ENCODE results near the gene DIP2C. TPM values are rescaled to one million over a fixed set of nuclear protein-coding genes. Genes with fewer than 3 reads are reported as not detected.

Gene DIP2C
- polyA plus RNA-seq, 1 of the 3 experiments (the other 2 are of a cell fraction), result 8.7 TPM

- no peak for TF ChIP-seq MXI1 (IDR thresholded peaks at IDR 0.05; ENCODE audit: low read depth, low read length)
- no peak for TF ChIP-seq ZBTB33 (IDR thresholded peaks at IDR 0.05; ENCODE audit: borderline replicate concordance, low read depth)
- no peak for TF ChIP-seq FOXJ3 (CRISPR knock-in tag; IDR thresholded peaks at IDR 0.05)
- TF ChIP-seq, protein P1, sequence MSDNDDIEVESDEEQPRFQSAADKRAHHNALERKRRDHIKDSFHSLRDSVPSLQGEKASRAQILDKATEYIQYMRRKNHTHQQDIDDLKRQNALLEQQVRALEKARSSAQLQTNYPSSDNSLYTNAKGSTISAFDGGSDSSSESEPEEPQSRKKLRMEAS (IDR thresholded peaks at IDR 0.05; ENCODE audit: low read depth), result no peak
- TF ChIP-seq IRF3 (IDR thresholded peaks at IDR 0.05; ENCODE audit: low read depth, low read length), result no peak
- no peak for TF ChIP-seq TAF1 (IDR thresholded peaks at IDR 0.05; ENCODE audit: borderline replicate concordance, low read depth, low read length)
- TF ChIP-seq RCOR1 (IDR thresholded peaks at IDR 0.05; ENCODE audit: low read length), result no peak
- no peak for TF ChIP-seq RAD21 (IDR thresholded peaks at IDR 0.05; ENCODE audit: low read length)
- TF ChIP-seq GABPA (IDR thresholded peaks at IDR 0.05; ENCODE audit: low read depth), result no peak
- TF ChIP-seq EP300 (IDR thresholded peaks at IDR 0.05; ENCODE audit: borderline replicate concordance in 1 of 2, low read depth in 1 of 2, low read length in 1 of 2), result no peak
- TF ChIP-seq ELF1 (IDR thresholded peaks at IDR 0.05), result no peak
- TF ChIP-seq SIN3A (IDR thresholded peaks at IDR 0.05; ENCODE audit: borderline replicate concordance, low read depth, low read length), result no peak
- no peak for TF ChIP-seq RFX5 (IDR thresholded peaks at IDR 0.05; ENCODE audit: low read length)
- TF ChIP-seq USF2 (IDR thresholded peaks at IDR 0.05; ENCODE audit: borderline replicate concordance, low read depth, low read length), result no peak
- TF ChIP-seq NRF1 (IDR thresholded peaks at IDR 0.05; ENCODE audit: low read depth, low read length), result no peak
- peaks cover 14 to 19% of the 10 kb centered on the region in 2 experiments for H3K36me3 ChIP-seq (replicated peaks in 1 of 2; ENCODE audit: control insufficient read depth in 1 of 2, insufficient read depth in 2 of 2, low read length in 1 of 2)
- no peaks in the 10 kb centered on the region for H4K20me1 ChIP-seq (ENCODE audit: insufficient read depth)
- no peaks in the 10 kb centered on the region for H3K27me3 ChIP-seq (ENCODE audit: insufficient read depth)
- no peaks in the 10 kb centered on the region for H3K79me2 ChIP-seq (ENCODE audit: insufficient read depth)
- no peaks in the 10 kb centered on the region for H3K9me3 ChIP-seq
- no peak overlapping the region for H3K4me2 ChIP-seq
- DNase-seq, result peak; percentile 59
- no peak overlapping the region for H3K27ac ChIP-seq (ENCODE audit: low read depth in 2 of 2, low read length in 1 of 2)
- WGBS (ENCODE audit: low lambda C conversion rate), result 97% methylated on average over 6 of the region's 6 CpGs
- H3F3A ChIP-seq (replicated peaks; ENCODE audit: insufficient read depth), result peaks cover 3% of the 10 kb centered on the region
- H3K4me1 ChIP-seq (ENCODE audit: control insufficient read depth in 1 of 2, insufficient read depth in 2 of 2, low read depth in 1 of 2, low read length in 1 of 2), result peaks cover 10 to 12% of the 10 kb centered on the region in 2 experiments; a peak in 2 of 4 replicates
- ChIA-PET POLR2A (no interaction called here), CTCF (no interaction called here)
- no peaks in the 10 kb centered on the region for H3K9me2 ChIP-seq
- no peak overlapping the region for H3K4me3 ChIP-seq (ENCODE audit: low read depth in 2 of 2, low read length in 1 of 2)
- H2AFZ ChIP-seq (ENCODE audit: low read depth), result no peak overlapping the region
- no peak overlapping the region for H3K9ac ChIP-seq
Measured at GRCh38 chr10:306007-306674, 383.3 kb downstream of the DIP2C start.
